HCT116 (cell line): Measurements from ENCODE around the gene ALPL. TPM values are rescaled to one million over a fixed set of nuclear protein-coding genes. Genes with fewer than 3 reads are reported as not detected.

Experiments
- ATAC-seq: fragments of 200-7000 bp; cut with Tn5 transposase; 2 replicates; pipeline ENCODE4 v1.9.1; 2020; ENCODE audit warnings: mild to moderate bottlenecking, moderate library complexity
- BruUV-seq: library from RNA; stranded (reverse); fragments of 400-500 nt; replicated peaks from 2 replicates; lab custom pipeline; 2021; lab: Mats Ljungman, UMichigan
- CTCF ChIA-PET: fragments of 300-600 bp; sonication (Branson Sonifier 250); formaldehyde crosslinking; loops from one replicate; lab custom pipeline; 2021; ENCODE audit warnings: antibody characterized with exemption; lab: Charles Lee
- POLR2A ChIA-PET: fragments of 300-600, 350-600 bp; sonication (Branson Sonifier 250); formaldehyde crosslinking; loops from one replicate; lab custom pipeline; 2021; ENCODE audit warnings: antibody characterized with exemption; lab: Charles Lee
- RAD21 ChIA-PET, 2 experiments: fragments of 300-600 bp; sonication (Branson Sonifier 250); formaldehyde crosslinking; loops; one replicate each; lab custom pipeline; 2023; ENCODE audit warnings: low total read pairs in 2 of 2; ENCODE audit not compliant: uncharacterized antibody in 2 of 2, unreplicated experiment in 2 of 2, low non-redundant PET in 1 of 2; lab: Charles Lee
- DNase-seq: peaks from one replicate; pipeline ENCODE4 v3.0.0-alpha.2; 2010; ENCODE audit warnings: low read depth, low spot score
- H2AFZ ChIP-seq: fragments of 200-600 bp; shearing (Covaris generic), sonication (generic); 2 replicates; pipeline ENCODE4 v1.6.1; 2017; ENCODE audit warnings: low read depth, mixed run types, mixed read lengths, antibody characterized with exemption, low read length; ENCODE audit not compliant: poor library complexity, severe bottlenecking
- H3K27ac ChIP-seq: 2 replicates; pipeline ENCODE4 v1.5.1; 2012; ENCODE audit warnings: low read depth, low read length
- H3K27me3 ChIP-seq: fragments of 200-600 bp; sonication (generic); 2 replicates; pipeline ENCODE4 v1.6.1; 2016; ENCODE audit warnings: mixed run types, low read length, mixed read lengths; ENCODE audit not compliant: insufficient read depth
- H3K36me3 ChIP-seq, 2 experiments: fragments of 200-500 bp in 1 of 2; fragments of 200-600 bp in 1 of 2; sonication (Bioruptor generic) in 1 of 2; sonication (generic) in 1 of 2; 2 replicates each; pipeline versions ENCODE4 v1.5.1 to v1.6.1; 2014 to 2016; ENCODE audit warnings: low read length in 2 of 2, inconsistent platforms in 1 of 2, mixed read lengths in 1 of 2, mixed run types in 1 of 2; ENCODE audit not compliant: insufficient read depth in 2 of 2, control insufficient read depth in 1 of 2
- H3K4me1 ChIP-seq, 2 experiments: fragments of 200-600 bp in 1 of 2; sonication (generic) in 1 of 2; 2 replicates each; pipeline versions ENCODE4 v1.5.1 to v1.6.1; 2012 to 2017; ENCODE audit warnings: low read length in 2 of 2, inconsistent platforms in 1 of 2, mild to moderate bottlenecking in 1 of 2, mixed read lengths in 1 of 2, mixed run types in 1 of 2, moderate library complexity in 1 of 2; ENCODE audit not compliant: insufficient read depth in 2 of 2, control insufficient read depth in 1 of 2
- H3K4me2 ChIP-seq: fragments of 200-600 bp; sonication (generic); 2 replicates; pipeline ENCODE4 v1.6.1; 2017; ENCODE audit warnings: mixed run types, low read length, mixed read lengths
- H3K4me3 ChIP-seq, 2 experiments: fragments of 200-600 bp in 1 of 2; sonication (generic) in 1 of 2; replicated peaks in 1 of 2; 2 replicates each; pipeline ENCODE4 v1.5.1; 2011 to 2016; ENCODE audit warnings: low read length in 2 of 2, control low read depth in 1 of 2, low read depth in 1 of 2, mild to moderate bottlenecking in 1 of 2, mixed read lengths in 1 of 2, mixed run types in 1 of 2
- H3K79me2 ChIP-seq: fragments of 200-600 bp; sonication (generic); 2 replicates; pipeline ENCODE4 v1.6.1; 2017; ENCODE audit warnings: mild to moderate bottlenecking, mixed run types, low read length, moderate library complexity, mixed read lengths; ENCODE audit not compliant: insufficient read depth
- H3K9ac ChIP-seq: fragments of 200-600 bp; sonication (generic); 2 replicates; pipeline ENCODE4 v1.6.1; 2016; ENCODE audit warnings: low read length, mixed read lengths
- H3K9me2 ChIP-seq: fragments of 200-600 bp; sonication (generic), shearing (Covaris generic); 2 replicates; pipeline ENCODE4 v1.6.1; 2017; ENCODE audit warnings: mixed run types, mild to moderate bottlenecking, moderate library complexity; ENCODE audit not compliant: insufficient read depth
- H3K9me3 ChIP-seq, 2 experiments: fragments of 200-500 bp in 1 of 2; fragments of 200-600 bp in 1 of 2; sonication (Bioruptor generic) in 1 of 2; sonication (generic) in 1 of 2; 2 replicates each; pipeline ENCODE4 v1.6.1; 2014 to 2017; ENCODE audit warnings: low read length in 2 of 2, mixed read lengths in 2 of 2, inconsistent platforms in 1 of 2, low read depth in 1 of 2, mild to moderate bottlenecking in 1 of 2, mixed run types in 1 of 2, moderate library complexity in 1 of 2; ENCODE audit not compliant: control insufficient read depth in 1 of 2, insufficient read depth in 1 of 2
- H4K20me1 ChIP-seq: fragments of 200-600 bp; sonication (generic), shearing (Covaris generic); 2 replicates; pipeline ENCODE4 v1.6.1; 2017; ENCODE audit warnings: mixed run types, mild to moderate bottlenecking, moderate library complexity; ENCODE audit not compliant: insufficient read depth
- CBX3 ChIP-seq: IDR thresholded peaks from 2 replicates; pipeline ENCODE4 v1.6.1; 2012; ENCODE audit warnings: low read depth
- CEBPB ChIP-seq: IDR thresholded peaks from 2 replicates; pipeline ENCODE4 v1.6.1; 2012; ENCODE audit warnings: low read depth
- ELF1 ChIP-seq: IDR thresholded peaks from 2 replicates; pipeline ENCODE4 v1.6.1; 2012; ENCODE audit warnings: low read depth, borderline replicate concordance
- EZH2 ChIP-seq: fragments of 200-600 bp; sonication (generic); IDR thresholded peaks from 2 replicates; pipeline ENCODE4 v1.6.1; 2017; ENCODE audit warnings: antibody characterized with exemption, mixed run types
- EZH2phosphoT487 ChIP-seq: fragments of 200-600 bp; IDR thresholded peaks from 2 replicates; pipeline ENCODE4 v1.6.1; 2018; ENCODE audit warnings: antibody characterized with exemption, borderline replicate concordance
- FOSL1 ChIP-seq: IDR thresholded peaks from 2 replicates; pipeline ENCODE4 v1.6.1; 2012; ENCODE audit warnings: low read depth
- JUND ChIP-seq: IDR thresholded peaks from 2 replicates; pipeline ENCODE4 v1.6.1; 2012
- MAX ChIP-seq: IDR thresholded peaks from 2 replicates; pipeline ENCODE4 v1.6.1; 2012
- POLR2A ChIP-seq: IDR thresholded peaks from 2 replicates; pipeline ENCODE4 v1.7.0; 2011; ENCODE audit warnings: borderline replicate concordance; ENCODE audit not compliant: insufficient read depth, insufficient read length; ENCODE audit errors: extremely low read depth
- POLR2AphosphoS5 ChIP-seq: IDR thresholded peaks from 2 replicates; pipeline ENCODE4 v1.6.1; 2011; ENCODE audit warnings: mild to moderate bottlenecking, low read depth, low read length, moderate library complexity
- RAD21 ChIP-seq: IDR thresholded peaks from 2 replicates; pipeline ENCODE4 v1.6.1; 2012; ENCODE audit warnings: low read depth, mild to moderate bottlenecking
- REST ChIP-seq: IDR thresholded peaks from 2 replicates; pipeline ENCODE4 v1.6.1; 2012; ENCODE audit warnings: low read depth
- SIN3A ChIP-seq: IDR thresholded peaks from 2 replicates; pipeline ENCODE4 v1.6.1; 2012; ENCODE audit warnings: low read depth
- SRF ChIP-seq: IDR thresholded peaks from 2 replicates; pipeline ENCODE4 v1.6.1; 2012; ENCODE audit warnings: low read depth
- TCF7L2 ChIP-seq: IDR thresholded peaks from 2 replicates; pipeline ENCODE4 v1.7.0; 2011; ENCODE audit warnings: borderline replicate concordance, inconsistent platforms; ENCODE audit not compliant: insufficient read depth, insufficient read length; ENCODE audit errors: extremely low read depth
- YY1 ChIP-seq: IDR thresholded peaks from 2 replicates; pipeline ENCODE4 v1.6.1; 2011; ENCODE audit warnings: low read length, low read depth, moderate library complexity, mild to moderate bottlenecking; ENCODE audit not compliant: insufficient replicate concordance; ENCODE audit errors: extremely low read depth
- ZBTB33 ChIP-seq: IDR thresholded peaks from 2 replicates; pipeline ENCODE4 v1.6.1; 2011; ENCODE audit warnings: mild to moderate bottlenecking, low read length, moderate library complexity; ENCODE audit not compliant: insufficient replicate concordance; ENCODE audit errors: extremely low read depth
- ZFX ChIP-seq: fragments of 450-650 bp; IDR thresholded peaks from 2 replicates; pipeline ENCODE4 v1.6.1; 2017
- ZNF274 ChIP-seq: fragments of 200-500 bp; sonication (Bioruptor generic); IDR thresholded peaks from 2 replicates; pipeline ENCODE4 v1.6.1; 2014; ENCODE audit warnings: mild to moderate bottlenecking, low read depth, low read length, inconsistent platforms
- intact Hi-C: fragments of 100-400 bp; cut with micrococcal nuclease; formaldehyde crosslinking; loops from 2 replicates; pipeline ENCODE4 v1.10.0; 2022
- total RNA-seq: library from RNA; stranded (reverse); gene quantifications from one replicate; pipeline ENCODE4 v1.2.1, GENCODE V29; 2021; ENCODE audit not compliant: unreplicated experiment
- TF ChIP-seq, protein P1 (sequence below): IDR thresholded peaks from 2 replicates; pipeline ENCODE4 v1.6.1; 2012

ALPL gene
- total RNA-seq, 1 experiment from 2014 or later = 0.61 TPM

- H3K9me3 ChIP-seq = no peaks in the 10 kb centered on the region
- H3K4me1 ChIP-seq = peaks cover 6 to 18% of the 10 kb centered on the region in 2 experiments; a peak in 3 of 4 replicates
- no peak overlapping the region for H3K4me2 ChIP-seq
- H3K27ac ChIP-seq = no peak overlapping the region
- intact Hi-C loops = no loop called here
- H3K27me3 ChIP-seq = no peaks in the 10 kb centered on the region
- ChIA-PET CTCF (no interaction called here), RAD21 (no interaction called here), POLR2A (no interaction called here)
- BruUV-seq = no TSS peak
- no peak for TF ChIP-seq JUND
- no peak for TF ChIP-seq CBX3
- TF ChIP-seq YY1 = no peak
- no peak for TF ChIP-seq ZNF274
- TF ChIP-seq TCF7L2 = no peak
- TF ChIP-seq ELF1 = no peak
- no peak for TF ChIP-seq SRF
- TF ChIP-seq POLR2AphosphoS5 = no peak
- no peak for TF ChIP-seq EZH2phosphoT487
- no peak for TF ChIP-seq RAD21
- TF ChIP-seq FOSL1 = no peak
- no peak for TF ChIP-seq MAX
- no peak for TF ChIP-seq CEBPB
- TF ChIP-seq EZH2 = no peak
- TF ChIP-seq ZBTB33 = no peak
- no peak for TF ChIP-seq POLR2A
- no peak for TF ChIP-seq ZFX
- TF ChIP-seq, protein P1, sequence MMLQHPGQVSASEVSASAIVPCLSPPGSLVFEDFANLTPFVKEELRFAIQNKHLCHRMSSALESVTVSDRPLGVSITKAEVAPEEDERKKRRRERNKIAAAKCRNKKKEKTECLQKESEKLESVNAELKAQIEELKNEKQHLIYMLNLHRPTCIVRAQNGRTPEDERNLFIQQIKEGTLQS = no peak
- TF ChIP-seq REST = no peak
- no peak for TF ChIP-seq SIN3A
- no peaks in the 10 kb centered on the region for H3K36me3 ChIP-seq
- no peak overlapping the region for H3K4me3 ChIP-seq
- ATAC-seq (no peak), DNase-seq (no peak)
- no peak overlapping the region for H3K9ac ChIP-seq
- no peaks in the 10 kb centered on the region for H3K9me2 ChIP-seq
- no peaks in the 10 kb centered on the region for H3K79me2 ChIP-seq
- H4K20me1 ChIP-seq = no peaks in the 10 kb centered on the region
- no peak overlapping the region for H2AFZ ChIP-seq
These were observed 96.9 kb downstream of the ALPL start for GRCh38 chr1:21605964-21606705.
